Subcutaneous adipose tissue (tissue), 4 donors: ENCODE measurements around the gene TNIP2. TPM values are rescaled to one million over a fixed set of nuclear protein-coding genes. Genes with fewer than 3 reads are reported as not detected.

Source experiments
- total RNA-seq, 4 donors: library from RNA; depleted of rRNA; stranded (reverse); fragments of >200 nt; gene quantifications; one replicate each; pipeline ENCODE4 v1.1.0, GENCODE V29; 2016
- TF ChIP-seq, protein P1 (sequence below): fragments of 450-650 bp; IDR thresholded peaks from one replicate; pipeline ENCODE4 v1.5.1; 2016; ENCODE audit warnings: low read depth, mild to moderate bottlenecking, control low read depth, antibody characterized with exemption, moderate library complexity

The TNIP2 gene
- total RNA-seq, 4 donors from 2014 or later = 25.6 to 88.2 (median 51.5) TPM

DNA sequence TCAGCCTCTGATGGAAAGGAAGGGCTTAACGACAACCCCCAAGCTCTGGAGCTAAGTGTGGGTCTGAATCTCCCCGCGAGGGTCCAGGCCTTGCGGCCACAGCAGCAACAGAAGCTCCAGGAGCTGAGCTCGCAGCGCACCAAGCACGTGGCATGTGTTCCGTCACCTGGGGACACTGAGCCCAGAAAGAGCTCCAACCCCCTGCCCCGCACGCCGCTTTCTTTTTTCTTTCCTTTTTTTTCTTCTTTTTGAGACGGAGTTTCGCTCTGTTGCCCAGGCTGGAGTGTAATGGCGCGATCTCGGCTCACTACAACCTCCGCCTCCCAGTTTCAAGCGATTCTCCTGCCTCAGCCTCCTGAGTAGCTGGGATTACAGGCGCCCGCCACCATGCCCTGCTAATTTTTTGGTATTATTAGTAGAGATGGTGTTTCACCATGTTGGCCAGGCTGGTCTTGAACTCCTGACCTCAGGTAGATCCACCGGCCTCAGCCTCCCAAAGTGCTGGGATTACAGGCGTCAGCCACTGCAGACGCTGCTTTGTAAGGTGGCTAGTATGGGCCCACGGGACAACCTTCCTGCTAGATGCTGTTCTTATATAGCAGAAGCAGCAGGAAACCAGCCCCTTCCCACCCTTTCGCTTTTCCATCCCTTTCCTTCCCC lies 685 bp upstream of the TNIP2 start:
- TF ChIP-seq, protein P1, sequence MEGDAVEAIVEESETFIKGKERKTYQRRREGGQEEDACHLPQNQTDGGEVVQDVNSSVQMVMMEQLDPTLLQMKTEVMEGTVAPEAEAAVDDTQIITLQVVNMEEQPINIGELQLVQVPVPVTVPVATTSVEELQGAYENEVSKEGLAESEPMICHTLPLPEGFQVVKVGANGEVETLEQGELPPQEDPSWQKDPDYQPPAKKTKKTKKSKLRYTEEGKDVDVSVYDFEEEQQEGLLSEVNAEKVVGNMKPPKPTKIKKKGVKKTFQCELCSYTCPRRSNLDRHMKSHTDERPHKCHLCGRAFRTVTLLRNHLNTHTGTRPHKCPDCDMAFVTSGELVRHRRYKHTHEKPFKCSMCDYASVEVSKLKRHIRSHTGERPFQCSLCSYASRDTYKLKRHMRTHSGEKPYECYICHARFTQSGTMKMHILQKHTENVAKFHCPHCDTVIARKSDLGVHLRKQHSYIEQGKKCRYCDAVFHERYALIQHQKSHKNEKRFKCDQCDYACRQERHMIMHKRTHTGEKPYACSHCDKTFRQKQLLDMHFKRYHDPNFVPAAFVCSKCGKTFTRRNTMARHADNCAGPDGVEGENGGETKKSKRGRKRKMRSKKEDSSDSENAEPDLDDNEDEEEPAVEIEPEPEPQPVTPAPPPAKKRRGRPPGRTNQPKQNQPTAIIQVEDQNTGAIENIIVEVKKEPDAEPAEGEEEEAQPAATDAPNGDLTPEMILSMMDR = no peak

DNA sequence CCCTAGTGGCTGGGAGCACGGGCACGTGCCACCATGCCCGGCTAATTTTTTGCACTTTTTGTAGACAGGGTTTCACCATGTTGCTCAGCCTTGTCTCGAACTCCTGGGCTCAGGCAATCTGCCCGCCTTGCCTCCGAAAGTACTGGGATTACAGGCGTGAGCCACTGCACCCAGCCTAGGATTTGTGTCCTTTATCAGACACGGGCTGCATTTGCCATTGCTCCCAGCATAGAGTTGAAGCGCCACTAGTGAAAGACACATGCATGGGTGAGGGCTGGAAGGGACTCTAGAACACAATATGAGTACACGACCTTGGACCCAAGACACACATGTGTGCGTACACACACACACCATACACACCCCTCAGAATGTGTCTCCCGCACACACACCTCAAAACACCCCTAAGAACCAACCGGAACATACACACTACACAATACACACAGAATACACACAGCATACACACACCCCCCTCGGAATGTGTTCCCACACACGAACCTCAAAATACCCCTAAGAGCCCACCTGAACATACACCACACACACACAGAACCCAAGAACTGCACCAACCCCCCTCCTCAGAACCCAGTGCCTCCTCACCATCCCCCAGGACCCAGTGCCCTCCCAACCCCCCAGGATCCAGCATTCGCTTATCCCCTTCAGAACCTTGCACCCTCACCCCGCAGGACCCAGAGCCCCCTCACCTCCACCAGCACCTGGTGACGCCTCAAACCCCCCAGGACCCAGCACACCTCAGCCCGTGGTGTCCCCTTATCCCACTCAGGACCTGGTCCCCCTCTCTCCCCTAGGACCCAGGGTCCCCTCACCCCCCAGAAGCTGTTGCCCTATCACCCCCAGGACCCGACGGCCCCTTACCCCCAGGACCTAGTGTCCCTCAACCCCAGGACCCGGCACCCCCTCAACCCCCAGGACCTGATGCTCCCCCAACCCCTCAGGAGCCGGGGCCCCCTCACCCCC lies 1.0 kb downstream of the TNIP2 start:
- TF ChIP-seq, protein P1 = no peak

DNA sequence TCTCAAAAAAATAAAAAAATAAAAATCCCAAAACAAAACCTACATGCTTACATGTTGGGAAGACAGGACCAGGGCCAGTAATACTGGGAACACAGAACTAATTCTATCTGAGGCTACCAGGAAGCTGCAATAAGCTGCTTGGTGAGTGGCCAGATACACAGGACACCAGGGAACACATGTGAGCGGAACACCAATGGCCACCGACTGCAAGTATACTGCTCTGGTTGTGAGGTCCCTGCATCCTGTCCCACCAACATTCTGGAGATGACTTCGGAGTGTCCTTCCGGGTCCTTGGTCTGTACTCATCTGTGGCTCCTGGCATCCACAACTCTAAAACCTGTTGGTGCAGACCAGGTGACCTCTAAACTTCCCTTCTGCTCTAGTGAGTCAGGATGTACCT lies 2.7 kb downstream of the TNIP2 start:
- TF ChIP-seq, protein P1 = no peak

DNA sequence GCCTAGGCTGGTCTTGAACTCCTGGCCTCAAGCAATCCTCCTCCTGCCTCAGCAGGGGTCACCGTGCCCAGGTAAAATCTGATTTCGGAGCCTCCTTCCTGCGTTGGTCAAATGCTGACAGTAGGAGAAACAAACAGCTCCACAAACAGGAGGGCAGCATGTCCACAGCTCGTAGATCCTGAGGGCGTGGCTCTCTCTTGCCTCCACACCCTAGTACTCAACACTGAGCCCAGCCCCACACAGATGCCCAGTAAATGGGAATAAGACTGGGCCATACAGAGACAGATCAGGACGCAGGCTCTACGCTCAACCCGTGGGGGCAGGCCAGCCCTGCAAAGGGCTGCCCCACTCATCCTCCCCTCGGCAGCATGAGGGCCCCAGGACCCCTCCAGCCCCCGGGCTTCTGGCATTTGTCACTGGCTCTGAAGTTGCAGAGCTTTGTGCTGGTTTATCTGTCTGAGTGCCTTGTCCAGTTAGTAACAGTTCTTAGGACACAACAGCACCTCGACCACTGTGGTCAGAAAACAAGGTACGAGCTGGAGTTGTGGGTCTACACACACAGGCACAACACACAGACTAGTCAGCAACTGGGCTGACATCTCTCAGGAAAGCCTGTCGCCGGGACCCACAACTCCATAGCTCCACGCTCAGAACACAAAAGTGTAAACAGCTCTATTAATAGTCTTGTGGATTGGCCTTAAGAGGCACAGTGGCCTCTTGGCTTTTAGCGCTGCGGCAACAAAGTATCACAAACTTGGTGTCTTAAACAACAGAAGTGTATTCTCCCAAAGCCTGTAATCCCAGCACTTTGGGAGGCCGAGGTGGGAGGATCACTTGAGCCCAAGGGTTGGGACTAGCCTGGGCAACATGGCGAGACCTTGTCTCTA lies 5.2 kb downstream of the TNIP2 start:
- TF ChIP-seq, protein P1 = no peak

DNA sequence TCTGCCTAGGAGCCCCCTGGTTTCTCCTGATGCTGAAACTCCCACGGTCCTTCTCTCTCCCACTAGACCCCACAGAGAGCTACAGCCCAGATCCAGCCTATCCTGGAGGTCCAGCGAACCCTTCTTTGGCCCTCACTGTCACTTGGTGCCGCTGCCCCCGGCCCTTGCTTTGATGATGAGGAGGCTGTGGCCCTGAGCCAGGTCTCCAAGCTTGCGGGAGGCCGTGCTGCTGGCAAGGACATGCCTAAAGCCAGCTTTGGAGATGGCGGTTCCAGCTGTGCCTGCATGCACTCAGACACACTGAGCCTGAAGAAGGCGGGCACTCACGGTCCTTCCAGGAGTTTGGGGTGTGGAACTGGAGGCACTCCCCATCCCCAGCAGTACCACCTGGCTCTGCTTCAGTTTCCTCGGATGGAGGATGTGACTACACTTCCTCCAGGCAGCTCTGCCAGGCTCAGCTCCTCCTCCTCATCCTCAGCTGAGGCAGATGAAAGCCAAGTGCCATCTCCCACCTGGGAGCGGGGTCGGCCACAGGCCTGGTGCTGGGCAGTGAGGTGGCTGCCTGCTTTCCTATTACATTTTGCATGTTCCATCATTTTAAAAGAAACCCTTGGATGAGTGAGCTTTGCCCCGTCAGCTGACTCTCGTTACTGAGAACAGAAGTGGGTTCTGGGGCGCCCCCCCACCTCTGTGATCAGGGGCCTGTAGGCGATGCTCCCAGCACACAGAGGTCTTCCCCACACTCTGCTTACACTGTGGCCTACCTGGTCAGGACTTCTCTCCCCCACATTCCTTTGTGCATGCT lies 9.0 kb downstream of the TNIP2 start:
- TF ChIP-seq, protein P1 = no peak

DNA sequence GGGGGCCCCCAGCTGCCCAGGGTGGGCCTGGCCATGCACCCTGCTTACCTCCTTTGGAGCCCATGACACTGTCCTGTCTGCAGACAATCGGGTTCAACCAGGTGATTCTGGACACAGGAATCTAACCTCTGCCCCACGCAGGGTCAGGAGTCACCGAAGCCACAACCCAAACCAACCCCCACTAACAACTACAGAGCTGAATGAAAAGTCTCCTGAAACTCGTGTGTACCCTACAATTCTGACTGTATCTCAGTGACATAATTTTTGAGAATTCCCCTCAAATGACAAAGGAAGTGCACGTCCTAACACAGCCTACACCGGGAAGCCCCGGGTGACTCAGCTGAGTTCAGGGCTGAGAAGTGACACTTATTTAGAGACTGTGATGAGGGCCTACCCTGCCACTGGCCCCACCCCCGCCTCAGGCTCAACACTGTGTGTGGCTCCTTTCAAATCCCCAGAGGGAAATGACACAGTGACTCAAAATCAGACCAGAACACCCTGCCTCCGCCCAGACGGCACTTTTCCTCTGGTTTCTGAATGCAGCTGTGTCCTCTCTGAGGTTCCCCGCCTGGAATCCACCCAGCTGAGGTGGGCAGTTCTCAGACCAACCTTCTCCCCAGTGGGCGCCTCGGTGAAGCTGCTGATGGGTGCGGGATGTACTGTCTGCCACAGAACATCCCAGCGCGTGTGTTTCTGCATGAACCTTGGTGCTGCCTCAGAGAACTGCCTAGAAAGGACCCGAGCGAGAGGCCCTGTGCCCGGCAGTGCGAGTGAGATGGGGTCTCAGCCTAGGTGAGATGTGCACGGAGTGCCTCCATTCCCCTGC lies 9.9 kb downstream of the TNIP2 start:
- TF ChIP-seq, protein P1 = no peak
